ENCODE results near the gene GGA2.
"Not testable (repeated sequence)": the region's sequence is repeated elsewhere in the genome, so short reads cannot be mapped to it uniquely, and the experiment has no call there.

Gene GGA2

GRCh38 chr16:23510164-23510914 lies at the start of gene GGA2:
Gene GGA2, minus strand, starts transcription at chr16:23510494. Its CDS starts 83 bp downstream, at chr16:23510411.
- DNase-seq (ENCODE audit: low read depth in 2 of 2): peak; percentile 71 to 73

GRCh38 chr16:23557779-23558702 lies 47.7 kb upstream of the GGA2 start:
- no peak for DNase-seq (ENCODE audit: low read depth in 2 of 2)

GRCh38 chr16:23556881-23557778 lies 46.8 kb upstream of the GGA2 start, which contains the start of the genes EARS2 and UBFD1:
Gene EARS2, minus strand, starts transcription at chr16:23557350. Its CDS starts 7 bp downstream, at chr16:23557343.
Gene UBFD1, plus strand, starts transcription at chr16:23557727. Its CDS starts 16 bp downstream, at chr16:23557743.
- peak; percentile 92 to 94 for DNase-seq (ENCODE audit: low read depth in 2 of 2)

GRCh38 chr16:23554536-23554935 lies 44.2 kb upstream of the GGA2 start:
- DNase-seq (ENCODE audit: low read depth in 2 of 2): no peak

GRCh38 chr16:23552161-23552560 lies 41.9 kb upstream of the GGA2 start:
- no peak for DNase-seq (ENCODE audit: low read depth in 2 of 2)

GRCh38 chr16:23549938-23550337 lies 39.6 kb upstream of the GGA2 start:
- no peak for DNase-seq (ENCODE audit: low read depth in 2 of 2)

GRCh38 chr16:23544436-23544835 lies 34.1 kb upstream of the GGA2 start:
- DNase-seq (ENCODE audit: low read depth in 2 of 2): no peak

- not testable (repeated sequence) for DNase-seq (ENCODE audit: low read depth in 2 of 2)
Measured at GRCh38 chr16:23540817-23541178, 30.5 kb upstream of the GGA2 start.

GRCh38 chr16:23539984-23540816 lies 29.9 kb upstream of the GGA2 start:
- DNase-seq (ENCODE audit: low read depth in 2 of 2): no peak

GRCh38 chr16:23538919-23539278 lies 28.6 kb upstream of the GGA2 start:
- no peak for DNase-seq (ENCODE audit: low read depth in 2 of 2)

GRCh38 chr16:23537390-23537789 lies 27.1 kb upstream of the GGA2 start:
- no peak for DNase-seq (ENCODE audit: low read depth in 2 of 2)

- no peak for DNase-seq (ENCODE audit: low read depth in 2 of 2)
Measured at GRCh38 chr16:23535901-23536300, 25.6 kb upstream of the GGA2 start.

- DNase-seq (ENCODE audit: low read depth in 2 of 2): no peak
Measured at GRCh38 chr16:23534868-23535860, 24.9 kb upstream of the GGA2 start.

GRCh38 chr16:23532448-23532847 lies 22.2 kb upstream of the GGA2 start:
- no peak for DNase-seq (ENCODE audit: low read depth in 2 of 2)

- DNase-seq (ENCODE audit: low read depth in 2 of 2): no peak
Measured at GRCh38 chr16:23530062-23530461, 19.8 kb upstream of the GGA2 start.

GRCh38 chr16:23528644-23529310 lies 18.5 kb upstream of the GGA2 start:
- DNase-seq (ENCODE audit: low read depth in 2 of 2): no peak

- no peak for DNase-seq (ENCODE audit: low read depth in 2 of 2)
Measured at GRCh38 chr16:23527961-23528643, 17.8 kb upstream of the GGA2 start.

GRCh38 chr16:23524886-23525285 lies 14.6 kb upstream of the GGA2 start:
- no peak for DNase-seq (ENCODE audit: low read depth in 2 of 2)

Measured in stimulated activated CD8-positive, alpha-beta memory T cell treated with anti-CD3 and anti-CD28 coated beads, Interleukin-2, amount 100 ng/mL, for 1 hour (primary cell).